ENCODE measurements around the gene S1PR3. TPM values are rescaled to one million over a fixed set of nuclear protein-coding genes. Genes with fewer than 3 reads are reported as not detected.

S1PR3 gene
- total RNA-seq, 4 donors from 2014 or later, result 5.6 to 8.1 (median 6.0) TPM

DNA sequence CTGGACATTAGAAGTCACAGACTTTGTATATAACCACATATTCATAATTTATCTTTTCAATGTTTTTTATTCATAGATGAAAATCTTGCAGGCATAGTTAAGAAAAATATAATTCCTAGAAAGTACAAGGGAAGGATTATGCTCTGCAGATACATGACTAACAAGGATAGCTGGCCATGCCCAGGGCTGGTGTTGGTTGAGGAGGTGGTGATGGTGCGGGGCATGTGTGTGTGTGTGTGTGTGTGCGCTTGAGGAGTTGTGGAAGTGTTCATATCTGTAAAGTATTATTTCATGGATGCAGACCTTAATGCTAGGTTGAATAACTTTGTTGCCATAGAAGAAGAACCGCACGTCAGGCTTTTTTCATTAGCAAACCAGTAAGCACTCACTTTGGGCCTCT is 1.3 kb downstream of the S1PR3 start:
- TF ChIP-seq, protein P1, sequence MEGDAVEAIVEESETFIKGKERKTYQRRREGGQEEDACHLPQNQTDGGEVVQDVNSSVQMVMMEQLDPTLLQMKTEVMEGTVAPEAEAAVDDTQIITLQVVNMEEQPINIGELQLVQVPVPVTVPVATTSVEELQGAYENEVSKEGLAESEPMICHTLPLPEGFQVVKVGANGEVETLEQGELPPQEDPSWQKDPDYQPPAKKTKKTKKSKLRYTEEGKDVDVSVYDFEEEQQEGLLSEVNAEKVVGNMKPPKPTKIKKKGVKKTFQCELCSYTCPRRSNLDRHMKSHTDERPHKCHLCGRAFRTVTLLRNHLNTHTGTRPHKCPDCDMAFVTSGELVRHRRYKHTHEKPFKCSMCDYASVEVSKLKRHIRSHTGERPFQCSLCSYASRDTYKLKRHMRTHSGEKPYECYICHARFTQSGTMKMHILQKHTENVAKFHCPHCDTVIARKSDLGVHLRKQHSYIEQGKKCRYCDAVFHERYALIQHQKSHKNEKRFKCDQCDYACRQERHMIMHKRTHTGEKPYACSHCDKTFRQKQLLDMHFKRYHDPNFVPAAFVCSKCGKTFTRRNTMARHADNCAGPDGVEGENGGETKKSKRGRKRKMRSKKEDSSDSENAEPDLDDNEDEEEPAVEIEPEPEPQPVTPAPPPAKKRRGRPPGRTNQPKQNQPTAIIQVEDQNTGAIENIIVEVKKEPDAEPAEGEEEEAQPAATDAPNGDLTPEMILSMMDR (IDR thresholded peaks at IDR 0.05), result no peak
- TF ChIP-seq POLR2A (IDR thresholded peaks at IDR 0.05), result no peak
- Histone ChIP-seq H3K27ac (no peak overlapping the region), H3K27me3 (no peaks in the 10 kb centered on the region), H3K4me3 (replicated peaks in 1 of 3) (no peak overlapping the region), H3K36me3 (no peaks in the 10 kb centered on the region), H3K9me3 (no peaks in the 10 kb centered on the region), H3K4me1 (peaks cover 6 to 11% of the 10 kb centered on the region in 2 donors)
- 88 to 94% methylated on average over 4 of the region's 4 CpGs for WGBS, 2 donors
- DNase-seq, result no peak
- intact Hi-C loops (cut with DNase I), result no loop called here

DNA sequence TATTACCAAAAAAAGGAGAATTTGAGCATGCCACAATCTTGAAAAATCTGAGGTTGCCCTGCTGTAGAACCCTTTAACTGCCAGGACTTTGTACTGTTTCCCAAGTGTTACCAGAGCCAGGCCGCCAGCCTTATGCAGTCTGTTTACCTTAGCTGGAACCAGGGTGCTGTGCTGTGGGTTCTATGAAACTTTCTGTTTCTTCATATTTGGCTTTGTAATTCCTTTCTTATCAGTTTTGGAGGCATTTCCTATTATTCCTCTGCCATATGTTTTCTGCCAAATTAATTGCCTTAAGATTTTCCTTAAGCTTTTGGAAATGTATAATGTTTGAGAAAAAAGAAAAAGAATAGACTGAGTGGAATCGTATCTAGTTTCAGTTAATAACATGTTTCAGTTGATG is 2.1 kb downstream of the S1PR3 start:
- Histone ChIP-seq H3K4me3 (replicated peaks in 1 of 3) (no peak overlapping the region), H3K27me3 (no peaks in the 10 kb centered on the region), H3K4me1 (peaks cover 6 to 13% of the 10 kb centered on the region in 2 donors), H3K9me3 (no peaks in the 10 kb centered on the region), H3K36me3 (no peaks in the 10 kb centered on the region), H3K27ac (no peak overlapping the region)
- TF ChIP-seq POLR2A (IDR thresholded peaks at IDR 0.05), result no peak
- TF ChIP-seq, protein P1 (IDR thresholded peaks at IDR 0.05), result no peak
- no peak for DNase-seq
- WGBS, 2 donors, result 84 to 91% methylated on average over 2 of the region's 2 CpGs
- intact Hi-C loops (cut with DNase I), result no loop called here

DNA sequence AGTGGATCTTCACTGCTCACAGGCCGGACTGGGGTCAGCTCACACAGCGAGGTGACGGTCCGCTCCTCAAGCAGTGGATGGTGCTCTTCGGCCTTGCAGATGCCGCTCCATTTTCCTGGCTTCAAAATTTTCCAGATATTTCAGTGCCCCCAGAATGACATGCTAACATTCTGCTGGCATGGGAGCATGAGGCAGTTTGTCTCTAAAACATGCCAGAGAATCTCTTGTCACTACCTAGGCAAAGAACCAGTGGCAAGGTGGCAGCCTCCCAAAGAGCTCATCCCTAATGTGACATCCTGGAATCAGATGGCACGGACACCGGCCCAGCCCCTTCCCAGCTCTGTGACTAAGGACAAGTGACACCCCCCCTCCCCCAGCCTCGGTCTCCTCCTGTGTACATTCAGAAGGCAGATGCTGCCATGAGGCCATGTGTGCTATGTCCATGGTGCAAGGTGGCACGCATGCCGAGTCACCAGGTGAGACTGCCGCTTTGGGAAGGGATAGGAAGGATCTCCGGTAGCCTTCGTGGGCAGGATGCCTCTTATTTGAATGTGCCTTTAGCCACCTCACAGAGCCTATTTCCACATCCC is 2.7 kb downstream of the S1PR3 start:
- Histone ChIP-seq H3K4me3 (replicated peaks in 1 of 3) (no peak overlapping the region), H3K36me3 (no peaks in the 10 kb centered on the region), H3K27me3 (no peaks in the 10 kb centered on the region), H3K9me3 (no peaks in the 10 kb centered on the region), H3K27ac (no peak overlapping the region), H3K4me1 (peaks cover 10 to 20% of the 10 kb centered on the region in 2 donors)
- no peak for DNase-seq
- 92 to 94% methylated on average over 11 to 14 of the region's 14 CpGs for WGBS, 2 donors
- intact Hi-C loops (cut with DNase I), result no loop called here
- no peak for TF ChIP-seq POLR2A (IDR thresholded peaks at IDR 0.05)
- TF ChIP-seq, protein P1 (IDR thresholded peaks at IDR 0.05), result no peak

DNA sequence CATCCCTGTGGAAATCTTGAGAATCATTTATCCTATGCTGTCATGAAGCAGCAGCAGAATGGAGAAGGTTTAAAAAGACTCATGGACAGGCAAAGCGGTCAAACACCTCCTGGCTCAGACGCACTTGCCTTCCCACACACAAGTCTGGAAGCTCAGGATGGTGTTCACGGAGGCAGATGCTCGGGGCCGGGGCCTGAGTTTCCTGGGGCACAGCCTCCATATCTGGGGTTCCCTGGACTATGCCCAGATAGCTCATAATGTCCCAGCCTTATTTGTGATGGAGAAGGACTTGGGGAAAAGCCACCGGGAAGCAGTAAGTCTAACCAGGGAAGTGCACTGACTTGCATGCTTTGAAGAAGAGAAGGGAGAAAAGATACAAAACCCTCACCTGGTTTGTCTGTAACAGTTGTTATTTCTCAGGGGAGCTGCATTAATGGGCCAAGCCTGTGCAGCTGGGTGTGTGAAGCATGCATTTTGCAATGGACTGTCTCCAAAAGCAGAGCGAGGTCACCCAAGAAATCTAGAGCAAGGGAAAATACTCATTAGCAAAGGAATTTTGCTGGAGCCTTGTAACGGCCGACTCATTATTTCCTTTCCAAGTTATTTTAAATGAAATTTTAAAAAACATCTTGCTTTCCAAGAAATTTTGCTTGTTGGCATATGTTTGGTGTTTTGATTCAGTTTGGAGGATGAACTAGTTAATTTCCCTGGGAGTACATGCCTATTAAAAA is 3.4 kb downstream of the S1PR3 start:
- intact Hi-C loops (cut with DNase I), result no loop called here
- no peak for DNase-seq
- Histone ChIP-seq H3K36me3 (no peaks in the 10 kb centered on the region), H3K9me3 (no peaks in the 10 kb centered on the region), H3K4me1 (peaks cover 10 to 24% of the 10 kb centered on the region in 2 donors), H3K27ac (no peak overlapping the region), H3K4me3 (replicated peaks in 1 of 3) (no peak overlapping the region), H3K27me3 (no peaks in the 10 kb centered on the region)
- WGBS, 2 donors, result 73 to 90% methylated on average over 5 to 9 of the region's 9 CpGs
- no peak for TF ChIP-seq POLR2A (IDR thresholded peaks at IDR 0.05)
- TF ChIP-seq, protein P1 (IDR thresholded peaks at IDR 0.05), result no peak

DNA sequence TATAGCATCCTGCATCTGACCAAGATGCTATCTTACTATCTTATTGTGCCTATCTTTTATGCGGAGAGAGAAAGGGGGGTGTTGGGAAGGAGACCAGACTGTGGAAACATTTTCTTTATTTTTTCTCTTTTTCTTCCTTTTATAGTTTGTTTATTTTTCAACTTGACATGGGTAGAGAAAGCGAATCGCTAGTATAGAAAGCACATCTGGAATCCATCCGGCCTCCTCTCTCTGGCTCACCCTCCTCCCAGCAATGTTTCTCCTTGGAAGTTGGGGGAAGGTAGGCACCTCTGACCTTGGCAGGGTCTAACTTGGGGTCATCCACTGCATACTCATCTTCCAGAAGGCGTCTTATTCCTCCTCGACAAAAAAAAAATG is 3.9 kb downstream of the S1PR3 start:
- no peaks in the 10 kb centered on the region for H3K36me3 ChIP-seq
- H3K9me3 ChIP-seq, result no peaks in the 10 kb centered on the region
- DNase-seq, result no peak
- intact Hi-C loops (cut with DNase I), result no loop called here
- TF ChIP-seq, protein P1 (IDR thresholded peaks at IDR 0.05), result no peak
- TF ChIP-seq POLR2A (IDR thresholded peaks at IDR 0.05), result no peak
- peaks cover 10 to 29% of the 10 kb centered on the region in 2 donors for H3K4me1 ChIP-seq
- WGBS, 2 donors, result 76 to 87% methylated on average over 6 of the region's 6 CpGs
- no peak overlapping the region for H3K27ac ChIP-seq
- H3K27me3 ChIP-seq, result no peaks in the 10 kb centered on the region
- no peak overlapping the region for H3K4me3 ChIP-seq (replicated peaks in 1 of 3)

Measured in thyroid gland (tissue), 4 donors.